ENCODE results near the gene MAGEA6.

The MAGEA6 gene

DNA sequence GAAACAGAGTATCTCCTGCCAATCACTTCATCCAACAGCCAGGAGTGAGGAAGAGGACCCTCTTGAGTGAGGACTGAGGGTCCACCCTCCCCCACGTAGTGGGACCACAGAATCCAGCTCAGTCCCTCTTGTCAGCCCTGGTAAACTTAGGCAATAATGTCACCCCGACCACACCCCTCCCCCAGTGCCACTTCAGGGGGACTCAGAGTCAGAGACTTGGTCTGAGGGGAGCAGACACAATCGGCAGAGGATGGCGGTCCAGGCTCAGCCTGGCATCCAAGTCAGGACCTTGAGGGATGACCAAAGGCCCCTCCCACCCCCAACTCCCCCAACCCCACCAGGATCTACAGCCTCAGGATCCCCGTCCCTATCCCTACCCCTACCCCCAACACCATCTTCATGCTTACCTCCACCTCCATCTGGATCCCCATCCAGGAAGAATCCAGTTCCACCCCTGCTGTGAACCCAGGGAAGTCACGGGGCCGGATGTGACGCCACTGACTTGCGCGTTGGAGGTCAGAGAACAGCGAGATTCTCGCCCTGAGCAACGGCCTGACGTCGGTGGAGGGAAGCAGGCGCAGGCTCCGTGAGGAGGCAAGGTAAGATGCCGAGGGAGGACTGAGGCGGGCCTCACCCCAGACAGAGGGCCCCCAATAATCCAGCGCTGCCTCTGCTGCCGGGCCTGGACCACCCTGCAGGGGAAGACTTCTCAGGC, 36.1 kb downstream of the MAGEA6 start, which contains the start of the genes CSAG1 and MAGEA12:
CSAG1 (minus strand) TSS at position 461 of the 715 bp plus-strand sequence. CDS start 1,261 bp downstream, outside the sequence.
MAGEA12 (plus strand) TSS at position 497 of the 715 bp plus-strand sequence. CDS start 2,405 bp downstream, outside the sequence.
- H3K9ac ChIP-seq (ENCODE audit: low read depth, low read length) = no peak within 1 kb of the TSS
- 94% methylated on average over 13 of the region's 21 CpGs for WGBS
- H3K36me3 ChIP-seq (ENCODE audit: insufficient read depth, low read length) = no peaks in the 10 kb centered on the region
- H3K27me3 ChIP-seq (ENCODE audit: insufficient read depth, low read length) = no peaks in the 10 kb centered on the region
- no peaks in the 10 kb centered on the region for H3K4me1 ChIP-seq (ENCODE audit: insufficient read depth, low read length)
- no peaks in the 10 kb centered on the region for H3K9me3 ChIP-seq (ENCODE audit: insufficient read depth, low read depth, low read length)
- H3K27ac ChIP-seq (ENCODE audit: low read depth, low read length) = no peak within 1 kb of the TSS
- H3K4me3 ChIP-seq (ENCODE audit: low read length) = no peak within 1 kb of the TSS

DNA sequence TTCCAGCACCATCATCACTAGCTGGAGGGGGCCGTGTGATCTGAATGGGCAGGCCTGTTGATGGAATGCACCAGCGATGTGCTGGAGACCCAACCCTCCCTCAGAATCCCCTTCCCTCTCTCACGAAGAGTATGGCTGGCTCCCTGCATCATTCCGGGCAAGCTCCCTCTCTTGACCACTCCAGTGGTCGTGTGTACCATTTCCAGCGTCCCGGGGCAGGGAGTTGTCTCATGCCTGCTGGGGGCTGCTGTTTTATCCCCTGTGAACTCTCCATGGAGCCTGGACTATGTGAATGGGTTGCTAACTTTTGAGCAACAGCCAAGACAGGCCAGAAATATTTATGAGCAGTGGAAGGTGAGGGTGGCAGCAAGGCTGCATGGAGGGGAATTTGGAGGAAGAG, 44.1 kb downstream of the MAGEA6 start:
- Histone ChIP-seq H3K4me3 (ENCODE audit: low read length) (no peak overlapping the region), H3K9ac (ENCODE audit: low read depth, low read length) (no peak overlapping the region), H3K4me1 (ENCODE audit: insufficient read depth, low read length) (no peaks in the 10 kb centered on the region), H3K9me3 (ENCODE audit: insufficient read depth, low read depth, low read length) (no peaks in the 10 kb centered on the region), H3K27ac (ENCODE audit: low read depth, low read length) (no peak overlapping the region), H3K27me3 (ENCODE audit: insufficient read depth, low read length) (no peaks in the 10 kb centered on the region), H3K36me3 (ENCODE audit: insufficient read depth, low read length) (no peaks in the 10 kb centered on the region)
- 68% methylated on average over 6 of the region's 7 CpGs for whole genome bisulfite sequencing

Data from HUES64 (cell line).